H54 (cell line): ENCODE data around the gene PSMC6.
A peak's percentile ranks its signal among the peaks of the same experiment; 100 is the strongest.

Experiments used
- DNase-seq: peaks from one replicate; pipeline ENCODE4 v3.0.0; 2011; ENCODE audit warnings: low spot score, mixed read lengths; ENCODE audit not compliant: insufficient read length
- FAIRE-seq: peaks from 3 replicates; lab custom pipeline; 2011; peaks lifted over from hg19 to GRCh38; lab: Jason Lieb, UNC
- POLR2A ChIP-seq: IDR thresholded peaks from 2 replicates; pipeline ENCODE4 v1.6.1; 2011; ENCODE audit warnings: low read depth, mild to moderate bottlenecking, low read length

PSMC6 gene

GRCh38 chr14:52706724-52707706, at the start of gene PSMC6:
TSS of gene PSMC6 (plus strand) at chr14:52707200. CDS start at chr14:52707220, 20 bp downstream.
- DNase-seq (peak; percentile 57), FAIRE-seq (peak; percentile 69)
- peak; percentile 68 for TF ChIP-seq POLR2A

GRCh38 chr14:52660325-52660724, 46.7 kb upstream of the PSMC6 start:
- TF ChIP-seq POLR2A = no peak
- DNase-seq (no peak), FAIRE-seq (no peak)

GRCh38 chr14:52660832-52661231, 46.2 kb upstream of the PSMC6 start:
- DNase-seq = no peak
- peak; percentile 11 for FAIRE-seq
- no peak for TF ChIP-seq POLR2A

- no peak for FAIRE-seq
Observed at GRCh38 chr14:52661314-52661713, 45.7 kb upstream of the PSMC6 start.

GRCh38 chr14:52663850-52664249, 43.1 kb upstream of the PSMC6 start:
- FAIRE-seq (no peak), DNase-seq (no peak)
- no peak for TF ChIP-seq POLR2A

More at GRCh38 chr14:52661314-52661713, 45.7 kb upstream of the PSMC6 start:
- TF ChIP-seq POLR2A = no peak
- no peak for DNase-seq

GRCh38 chr14:52678591-52678990, 28.4 kb upstream of the PSMC6 start:
- no peak for TF ChIP-seq POLR2A
- FAIRE-seq (no peak), DNase-seq (no peak)

- TF ChIP-seq POLR2A = no peak
- FAIRE-seq = no peak
Observed at GRCh38 chr14:52683985-52684520, 22.9 kb upstream of the PSMC6 start.

GRCh38 chr14:52686176-52686575, 20.8 kb upstream of the PSMC6 start:
- FAIRE-seq (no peak), DNase-seq (no peak)

More at GRCh38 chr14:52683985-52684520, 22.9 kb upstream of the PSMC6 start:
- DNase-seq = no peak

GRCh38 chr14:52690983-52691760, 15.8 kb upstream of the PSMC6 start:
- DNase-seq = no peak
- no peak for TF ChIP-seq POLR2A
- FAIRE-seq = no peak

More at GRCh38 chr14:52686176-52686575, 20.8 kb upstream of the PSMC6 start:
- TF ChIP-seq POLR2A = no peak

- DNase-seq (no peak), FAIRE-seq (no peak)
- TF ChIP-seq POLR2A = no peak
Observed at GRCh38 chr14:52692248-52692962, 14.6 kb upstream of the PSMC6 start.

- no peak for DNase-seq
- TF ChIP-seq POLR2A = no peak
- FAIRE-seq = no peak
Observed at GRCh38 chr14:52693036-52693435, 14.0 kb upstream of the PSMC6 start.

- DNase-seq (no peak), FAIRE-seq (no peak)
- TF ChIP-seq POLR2A = no peak
Observed at GRCh38 chr14:52693532-52693931, 13.5 kb upstream of the PSMC6 start.
